PC-9 (cell line): Measurements from ENCODE around the gene C2CD3. TPM values are rescaled to one million over a fixed set of nuclear protein-coding genes. Genes with fewer than 3 reads are reported as not detected.

Source experiments
- BruUV-seq: library from RNA; stranded (reverse); fragments of 400-500 nt; replicated peaks from 2 replicates; lab custom pipeline; 2021; lab: Mats Ljungman, UMichigan
- CTCF ChIA-PET: fragments of 300-600 bp; sonication (Branson Sonifier 250); formaldehyde crosslinking; loops from one replicate; lab custom pipeline; 2022; ENCODE audit warnings: antibody characterized with exemption; lab: Charles Lee
- POLR2A ChIA-PET: fragments of 300-600 bp; sonication (Branson Sonifier 250); formaldehyde crosslinking; loops from one replicate; lab custom pipeline; 2022; ENCODE audit warnings: antibody characterized with exemption; ENCODE audit not compliant: unreplicated experiment; lab: Charles Lee
- DNase-seq, 2 experiments: peaks; one replicate each; pipeline versions ENCODE4 v3.0.0 to v3.0.0-alpha.2; 2015 to 2022; ENCODE audit warnings: mixed read lengths in 1 of 2
- H2AFZ ChIP-seq: fragments of 200-600 bp; sonication (generic); 2 replicates; pipeline ENCODE4 v1.8.1; 2017; ENCODE audit warnings: antibody characterized with exemption
- H3F3A ChIP-seq: fragments of 200-600 bp; sonication (generic); 2 replicates; pipeline ENCODE4 v1.8.1; 2017; ENCODE audit warnings: antibody characterized with exemption, mild to moderate bottlenecking, low read depth; ENCODE audit not compliant: insufficient read depth
- H3K27ac ChIP-seq: fragments of 200-600 bp; sonication (generic); 2 replicates; pipeline ENCODE4 v1.6.1; 2016; ENCODE audit warnings: mixed run types
- H3K27me3 ChIP-seq: fragments of 200-600 bp; sonication (generic); 2 replicates; pipeline ENCODE4 v1.6.1; 2016; ENCODE audit warnings: low read depth, mixed run types; ENCODE audit not compliant: insufficient read depth
- H3K36me3 ChIP-seq: fragments of 200-600 bp; sonication (generic); 2 replicates; pipeline ENCODE4 v1.6.1; 2016; ENCODE audit warnings: low read depth, mixed run types
- H3K4me1 ChIP-seq: fragments of 200-600 bp; sonication (generic); replicated peaks from 2 replicates; pipeline ENCODE4 v1.6.1; 2016; ENCODE audit warnings: mixed run types; ENCODE audit not compliant: insufficient read depth
- H3K4me2 ChIP-seq: fragments of 200-600 bp; sonication (generic); 2 replicates; pipeline ENCODE4 v1.6.1; 2017; ENCODE audit warnings: mixed run types
- H3K4me3 ChIP-seq: fragments of 200-600 bp; sonication (generic); 2 replicates; pipeline ENCODE4 v1.6.1; 2016; ENCODE audit warnings: mixed run types
- H3K79me2 ChIP-seq: fragments of 200-600 bp; sonication (generic); 2 replicates; pipeline ENCODE4 v1.6.1; 2017; ENCODE audit warnings: low read depth, mixed run types
- H3K9me2 ChIP-seq: fragments of 200-600 bp; sonication (generic); 2 replicates; pipeline ENCODE4 v1.8.1; 2017; ENCODE audit warnings: mild to moderate bottlenecking; ENCODE audit not compliant: insufficient read depth
- H3K9me3 ChIP-seq: fragments of 200-600 bp; sonication (generic); 2 replicates; pipeline ENCODE4 v1.8.1; 2016; ENCODE audit warnings: low read depth; ENCODE audit not compliant: insufficient read depth
- H4K20me1 ChIP-seq: fragments of 200-600 bp; sonication (generic); 2 replicates; pipeline ENCODE4 v1.8.1; 2017; ENCODE audit not compliant: insufficient read depth
- EZH2 ChIP-seq: fragments of 200-600 bp; sonication (generic); IDR thresholded peaks from 2 replicates; pipeline ENCODE4 v1.8.0; 2017; ENCODE audit warnings: antibody characterized with exemption, low read depth
- intact Hi-C: fragments of 100-400 bp; cut with micrococcal nuclease; formaldehyde crosslinking; loops from one replicate; pipeline ENCODE4 v1.10.0; 2022; ENCODE audit not compliant: unreplicated experiment
- total RNA-seq: library from RNA; stranded (reverse); gene quantifications from 2 replicates; pipeline ENCODE4 v1.2.3, GENCODE V29; 2021
- TF ChIP-seq, protein P1 (sequence below): fragments of 200-600 bp; sonication (generic); conservative IDR thresholded peaks from 2 replicates; pipeline ENCODE4 v1.6.1; 2017; ENCODE audit warnings: mixed run types, antibody characterized with exemption, mild to moderate bottlenecking, moderate library complexity

Gene C2CD3
- total RNA-seq, 1 experiment from 2014 or later: 50.0 TPM

DNA sequence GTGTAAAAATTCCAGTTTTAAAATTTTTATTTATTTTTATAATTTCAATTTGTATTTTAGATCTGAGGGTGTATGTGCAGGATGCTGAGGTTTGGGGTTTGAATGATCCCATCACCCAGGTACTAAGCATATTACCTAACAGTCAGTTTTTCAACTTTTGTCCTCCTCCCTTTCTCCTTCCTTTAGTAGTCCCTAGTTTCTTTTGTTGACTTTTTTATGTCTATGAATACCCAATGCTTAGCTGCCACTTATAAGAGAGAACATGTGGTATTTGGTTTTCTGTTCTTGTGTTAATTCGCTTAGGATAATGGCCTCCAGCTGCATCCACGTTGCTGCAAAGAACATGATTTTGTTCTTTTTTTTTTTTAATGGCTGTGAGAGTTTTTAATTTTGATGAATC is 126.3 kb downstream of the C2CD3 start:
- Histone ChIP-seq H3K9me3 (no peaks in the 10 kb centered on the region), H3K4me1 (no peaks in the 10 kb centered on the region), H2AFZ (no peak overlapping the region), H3K9me2 (no peaks in the 10 kb centered on the region), H3F3A (no peaks in the 10 kb centered on the region; the same call in 1 of the 2 replicates), H4K20me1 (no peaks in the 10 kb centered on the region), H3K27me3 (no peaks in the 10 kb centered on the region), H3K79me2 (no peaks in the 10 kb centered on the region), H3K4me2 (no peak overlapping the region), H3K36me3 (peaks cover 14% of the 10 kb centered on the region; the same call in 1 of the 2 replicates), H3K27ac (no peak overlapping the region), H3K4me3 (no peak overlapping the region)
- TF ChIP-seq, protein P1, sequence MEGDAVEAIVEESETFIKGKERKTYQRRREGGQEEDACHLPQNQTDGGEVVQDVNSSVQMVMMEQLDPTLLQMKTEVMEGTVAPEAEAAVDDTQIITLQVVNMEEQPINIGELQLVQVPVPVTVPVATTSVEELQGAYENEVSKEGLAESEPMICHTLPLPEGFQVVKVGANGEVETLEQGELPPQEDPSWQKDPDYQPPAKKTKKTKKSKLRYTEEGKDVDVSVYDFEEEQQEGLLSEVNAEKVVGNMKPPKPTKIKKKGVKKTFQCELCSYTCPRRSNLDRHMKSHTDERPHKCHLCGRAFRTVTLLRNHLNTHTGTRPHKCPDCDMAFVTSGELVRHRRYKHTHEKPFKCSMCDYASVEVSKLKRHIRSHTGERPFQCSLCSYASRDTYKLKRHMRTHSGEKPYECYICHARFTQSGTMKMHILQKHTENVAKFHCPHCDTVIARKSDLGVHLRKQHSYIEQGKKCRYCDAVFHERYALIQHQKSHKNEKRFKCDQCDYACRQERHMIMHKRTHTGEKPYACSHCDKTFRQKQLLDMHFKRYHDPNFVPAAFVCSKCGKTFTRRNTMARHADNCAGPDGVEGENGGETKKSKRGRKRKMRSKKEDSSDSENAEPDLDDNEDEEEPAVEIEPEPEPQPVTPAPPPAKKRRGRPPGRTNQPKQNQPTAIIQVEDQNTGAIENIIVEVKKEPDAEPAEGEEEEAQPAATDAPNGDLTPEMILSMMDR: no peak
- no peak for TF ChIP-seq EZH2
- no TSS peak for BruUV-seq
- POLR2A ChIA-PET: interaction anchor here (0.7 kb wide), 1 partner anchor 127 kb away, joined by 11 read pairs; the partner anchor contains the start of gene PPME1
- CTCF ChIA-PET: no interaction called here
- intact Hi-C loops: no loop called here
- DNase-seq: no peak

DNA sequence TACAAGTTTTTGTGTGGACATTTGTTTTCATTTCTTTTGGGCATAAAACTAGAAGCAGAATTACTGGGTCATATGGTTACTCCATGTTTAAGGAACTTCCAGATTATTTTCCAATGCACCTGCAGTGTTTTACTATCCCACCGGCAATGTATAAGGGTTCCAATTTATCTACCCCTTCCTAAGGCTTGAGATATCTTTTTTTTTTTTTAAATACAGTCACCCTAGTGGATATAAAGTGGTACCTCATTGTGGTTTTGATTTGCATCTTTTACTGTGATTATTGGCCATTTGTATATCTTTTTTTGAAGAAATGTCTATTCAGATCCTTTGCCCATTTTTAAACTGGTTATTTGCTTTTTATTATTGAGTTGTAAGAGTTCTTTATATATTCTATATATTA is 127.4 kb downstream of the C2CD3 start:
- DNase-seq: no peak
- Histone ChIP-seq H3K4me2 (no peak overlapping the region), H3K9me3 (no peaks in the 10 kb centered on the region), H2AFZ (no peak overlapping the region), H3K27me3 (no peaks in the 10 kb centered on the region), H3K4me1 (peaks cover 2% of the 10 kb centered on the region; the same call in 1 of the 2 replicates), H3K79me2 (no peaks in the 10 kb centered on the region), H3F3A (no peaks in the 10 kb centered on the region; the same call in 1 of the 2 replicates), H3K27ac (no peak overlapping the region), H3K36me3 (peaks cover 23% of the 10 kb centered on the region), H3K9me2 (no peaks in the 10 kb centered on the region), H3K4me3 (no peak overlapping the region), H4K20me1 (no peaks in the 10 kb centered on the region)
- ChIA-PET CTCF (no interaction called here), POLR2A (no interaction called here)
- BruUV-seq: no TSS peak
- intact Hi-C loops: no loop called here
- no peak for TF ChIP-seq EZH2
- TF ChIP-seq, protein P1: no peak

DNA sequence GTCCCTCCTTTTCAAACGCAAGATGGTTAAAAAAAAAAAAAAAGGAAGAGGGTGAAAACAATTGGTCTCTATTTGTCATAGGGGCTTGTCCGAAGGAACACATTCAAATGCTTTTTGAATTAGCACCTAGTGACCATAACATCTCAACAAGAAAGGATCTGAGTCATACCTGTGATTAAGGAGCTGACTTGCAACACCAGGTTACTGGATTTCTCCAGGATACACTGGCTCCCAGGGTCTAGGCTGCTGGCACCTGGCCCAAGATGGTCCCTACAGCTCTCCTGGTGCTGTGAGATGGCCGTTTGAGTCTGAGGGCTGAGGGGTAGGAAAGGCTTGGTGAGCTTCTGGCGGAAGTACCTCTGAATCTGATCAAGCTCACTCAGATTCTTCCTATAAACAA is 133.5 kb downstream of the C2CD3 start:
- intact Hi-C loops: loop anchor here (1.0 kb wide), 1 partner anchor 32 kb away; no protein-coding TSS in a partner anchor
- Histone ChIP-seq H3K79me2 (no peaks in the 10 kb centered on the region), H3K4me2 (peak overlapping the region; percentile 47), H3K4me1 (peaks cover 38% of the 10 kb centered on the region), H3K27me3 (no peaks in the 10 kb centered on the region), H3K9me3 (no peaks in the 10 kb centered on the region; the same call in 1 of the 2 replicates), H3K9me2 (no peaks in the 10 kb centered on the region), H2AFZ (peak overlapping the region; percentile 64; the same call in 1 of the 2 replicates), H4K20me1 (no peaks in the 10 kb centered on the region), H3F3A (peaks cover 24% of the 10 kb centered on the region), H3K36me3 (peaks cover 32% of the 10 kb centered on the region), H3K27ac (peak overlapping the region; percentile 84), H3K4me3 (no peak overlapping the region)
- DNase-seq: peak; percentile 71 to 100
- BruUV-seq: no TSS peak
- ChIA-PET POLR2A (interaction anchor here (0.7 kb wide), 2 partner anchors 10 to 1880 kb away, joined by 13 to 26 read pairs; no protein-coding TSS in a partner anchor), CTCF (interaction anchor here (0.7 kb wide), 1 partner anchor 22 kb away, joined by 7 read pairs; no protein-coding TSS in a partner anchor)
- TF ChIP-seq, protein P1: no peak
- no peak for TF ChIP-seq EZH2
